RWPE2 (cell line): ENCODE results near the gene EPS8L1.

ENCODE experiments used
- ATAC-seq: fragments of 200-7000 bp; cut with Tn5 transposase; 3 replicates; pipeline ENCODE4 v1.9.1; 2021; ENCODE audit warnings: low read depth
- DNase-seq: peaks from one replicate; pipeline ENCODE4 v3.0.0-alpha.2; 2020; ENCODE audit warnings: low spot score
- H3K27ac ChIP-seq: fragments of 450-650 bp; 2 replicates; pipeline ENCODE4 v1.5.1; 2017; ENCODE audit warnings: mild to moderate bottlenecking; ENCODE audit not compliant: poor library complexity, severe bottlenecking
- H3K27me3 ChIP-seq: fragments of 250-450 bp; sonication (Bioruptor Pico); 2 replicates; pipeline ENCODE4 v1.5.1; 2021; ENCODE audit warnings: mild to moderate bottlenecking, moderate library complexity; ENCODE audit not compliant: insufficient read depth, poor library complexity, severe bottlenecking
- H3K36me3 ChIP-seq: fragments of 250-450 bp; sonication (Bioruptor Pico); 2 replicates; pipeline ENCODE4 v1.5.1; 2020; ENCODE audit warnings: low read depth, mild to moderate bottlenecking, moderate library complexity
- H3K4me1 ChIP-seq: fragments of 250-450 bp; sonication (Bioruptor Pico); 2 replicates; pipeline ENCODE4 v1.5.1; 2021; ENCODE audit warnings: mild to moderate bottlenecking, moderate library complexity; ENCODE audit not compliant: insufficient read depth, poor library complexity, severe bottlenecking
- H3K4me3 ChIP-seq: fragments of 250-450 bp; sonication (Bioruptor Pico); 2 replicates; pipeline ENCODE4 v1.5.1; 2021; ENCODE audit warnings: mild to moderate bottlenecking, moderate library complexity; ENCODE audit not compliant: severe bottlenecking
- H3K9me3 ChIP-seq: fragments of 250-450 bp; sonication (Bioruptor Pico); 2 replicates; pipeline ENCODE4 v1.5.1; 2021; ENCODE audit warnings: mild to moderate bottlenecking, moderate library complexity; ENCODE audit not compliant: severe bottlenecking
- CTCF ChIP-seq: fragments of 450-650 bp; IDR thresholded peaks from one replicate; pipeline ENCODE4 v1.5.1; 2017; ENCODE audit warnings: mild to moderate bottlenecking, moderate library complexity; ENCODE audit not compliant: poor library complexity, severe bottlenecking

The EPS8L1 gene

GRCh38 chr19:55136399-55137102, 60.9 kb downstream of the EPS8L1 start:
- H3K27me3 ChIP-seq = no peaks in the 10 kb centered on the region
- H3K36me3 ChIP-seq = peaks cover 31% of the 10 kb centered on the region
- no peak overlapping the region for H3K27ac ChIP-seq
- DNase-seq (no peak), ATAC-seq (no peak)
- no peak overlapping the region for H3K4me3 ChIP-seq
- H3K9me3 ChIP-seq = no peaks in the 10 kb centered on the region
- H3K4me1 ChIP-seq = no peaks in the 10 kb centered on the region
- no peak for TF ChIP-seq CTCF
